GM19463 (cell line): ENCODE measurements around the gene DAPK2.
"Not testable (repeated sequence)": the region's sequence is repeated elsewhere in the genome, so short reads cannot be mapped to it uniquely, and the experiment has no call there.

Experiments used
- ATAC-seq: cut with Tn5 transposase; IDR thresholded peaks from one replicate; pipeline ENCODE4 v1.9.1; 2021; ENCODE audit warnings: mild to moderate bottlenecking, moderate library complexity; ENCODE audit not compliant: unreplicated experiment

DAPK2 gene

GRCh38 chr15:64046421-64047153 lies at the start of gene DAPK2:
DAPK2 (minus strand) TSS chr15:64046485; CDS start chr15:64040261, 6,224 bp downstream.
- peak; percentile 74 for ATAC-seq

GRCh38 chr15:64095431-64095794 lies 49.1 kb upstream of the DAPK2 start:
- no peak for ATAC-seq

GRCh38 chr15:64093627-64094417 lies 47.5 kb upstream of the DAPK2 start, which contains the start of gene CIAO2A:
CIAO2A (minus strand) TSS chr15:64093838; CDS start chr15:64093768, 70 bp downstream.
- ATAC-seq: peak; percentile 63

- peak; percentile 9 for ATAC-seq
Observed at GRCh38 chr15:64092864-64093626, 46.8 kb upstream of the DAPK2 start.

GRCh38 chr15:64092075-64092820 lies 46.0 kb upstream of the DAPK2 start:
- no peak for ATAC-seq

GRCh38 chr15:64090527-64090926 lies 44.2 kb upstream of the DAPK2 start:
- ATAC-seq: no peak

- no peak for ATAC-seq
Observed at GRCh38 chr15:64089543-64090280, 43.4 kb upstream of the DAPK2 start.

- ATAC-seq: no peak
Observed at GRCh38 chr15:64082757-64083156, 36.5 kb upstream of the DAPK2 start.

- ATAC-seq: not testable (repeated sequence)
Observed at GRCh38 chr15:64073496-64073895, 27.2 kb upstream of the DAPK2 start.

- ATAC-seq: no peak
Observed at GRCh38 chr15:64072812-64073211, 26.5 kb upstream of the DAPK2 start.

- ATAC-seq: no peak
Observed at GRCh38 chr15:64071931-64072765, 25.9 kb upstream of the DAPK2 start.

GRCh38 chr15:64070965-64071851 lies 24.9 kb upstream of the DAPK2 start:
- no peak for ATAC-seq

GRCh38 chr15:64070106-64070505 lies 23.8 kb upstream of the DAPK2 start:
- no peak for ATAC-seq

- ATAC-seq: no peak
Observed at GRCh38 chr15:64068133-64068532, 21.8 kb upstream of the DAPK2 start.

GRCh38 chr15:64067564-64068030 lies 21.3 kb upstream of the DAPK2 start:
- peak; percentile 45 for ATAC-seq

GRCh38 chr15:64066451-64066850 lies 20.2 kb upstream of the DAPK2 start:
- no peak for ATAC-seq

- ATAC-seq: no peak
Observed at GRCh38 chr15:64060716-64061115, 14.4 kb upstream of the DAPK2 start.

GRCh38 chr15:64059104-64059503 lies 12.8 kb upstream of the DAPK2 start:
- not testable (repeated sequence) for ATAC-seq
